HL-60 (cell line): ENCODE data around the gene ZNF512B.

Experiments
- CTCF ChIP-seq: IDR thresholded peaks from one replicate; pipeline ENCODE4 v1.5.1; 2011; ENCODE audit warnings: low read length, control low read depth, inconsistent platforms; ENCODE audit not compliant: insufficient read depth
- POLR2AphosphoS5 ChIP-seq: IDR thresholded peaks from 2 replicates; pipeline ENCODE4 v1.6.1; 2012; ENCODE audit warnings: low read depth
- SPI1 ChIP-seq: IDR thresholded peaks from 2 replicates; pipeline ENCODE4 v1.6.1; 2012; ENCODE audit warnings: low read depth, mild to moderate bottlenecking, borderline replicate concordance

GRCh38 chr20:63964412-63964811 is 5.3 kb downstream of the ZNF512B start:
- TF ChIP-seq CTCF (no peak), POLR2AphosphoS5 (no peak), SPI1 (no peak)
